Dermis microvascular lymphatic vessel endothelial cell (primary cell): Measurements from ENCODE around the gene C9. TPM values are rescaled to one million over a fixed set of nuclear protein-coding genes. Genes with fewer than 3 reads are reported as not detected.
"Not testable (repeated sequence)": the region's sequence is repeated elsewhere in the genome, so short reads cannot be mapped to it uniquely, and the experiment has no call there.

Experiments used
- DNase-seq, 2 donors: peaks; one replicate each; pipeline versions ENCODE4 v3.0.0 to v3.0.0-alpha.2; 2010; ENCODE audit warnings: low read depth in 2 of 2
- total RNA-seq: library from RNA; depleted of rRNA; stranded (reverse); fragments of >200 nt; gene quantifications from 2 replicates; pipeline ENCODE4 v1.2.1, GENCODE V29; 2014

Gene C9
- total RNA-seq, 1 donor from 2014 or later: under 0.01 TPM

GRCh38 chr5:39373791-39374190, 9.5 kb upstream of the C9 start:
- DNase-seq: no peak

GRCh38 chr5:39371367-39371635, 7.0 kb upstream of the C9 start:
- no peak for DNase-seq

- DNase-seq: no peak
Measured at GRCh38 chr5:39370555-39371366, 6.5 kb upstream of the C9 start.

- no peak for DNase-seq
Measured at GRCh38 chr5:39369123-39369815, 5.0 kb upstream of the C9 start.

GRCh38 chr5:39368116-39368515, 3.8 kb upstream of the C9 start:
- no peak for DNase-seq

GRCh38 chr5:39367711-39368110, 3.4 kb upstream of the C9 start:
- DNase-seq: no peak

GRCh38 chr5:39363217-39363616, 1.1 kb downstream of the C9 start:
- DNase-seq: no peak

GRCh38 chr5:39362646-39363045, 1.6 kb downstream of the C9 start:
- DNase-seq: no peak

- no peak for DNase-seq
Measured at GRCh38 chr5:39361306-39361705, 3.0 kb downstream of the C9 start.

- DNase-seq: peak in 1 of 2 donors; percentile 88
Measured at GRCh38 chr5:39360471-39361111, 3.7 kb downstream of the C9 start.

GRCh38 chr5:39356263-39356662, 8.0 kb downstream of the C9 start:
- DNase-seq: no peak

- DNase-seq: peak in 1 of 2 donors; percentile 69
Measured at GRCh38 chr5:39355324-39355723, 9.0 kb downstream of the C9 start.

GRCh38 chr5:39353717-39354399, 10.4 kb downstream of the C9 start:
- peak in 1 of 2 donors; percentile 58 for DNase-seq

- no peak for DNase-seq
Measured at GRCh38 chr5:39352951-39353350, 11.3 kb downstream of the C9 start.

- no peak for DNase-seq
Measured at GRCh38 chr5:39352170-39352569, 12.1 kb downstream of the C9 start.

GRCh38 chr5:39349484-39349883, 14.8 kb downstream of the C9 start:
- no peak for DNase-seq

- no peak for DNase-seq
Measured at GRCh38 chr5:39342460-39342859, 21.8 kb downstream of the C9 start.

- DNase-seq: no peak
Measured at GRCh38 chr5:39341896-39342295, 22.4 kb downstream of the C9 start.

GRCh38 chr5:39340506-39340905, 23.8 kb downstream of the C9 start:
- no peak for DNase-seq

GRCh38 chr5:39337252-39337915, 26.9 kb downstream of the C9 start:
- no peak for DNase-seq

- DNase-seq: not testable (repeated sequence)
Measured at GRCh38 chr5:39334296-39334695, 30.0 kb downstream of the C9 start.

- DNase-seq: no peak
Measured at GRCh38 chr5:39333104-39333503, 31.2 kb downstream of the C9 start.
